ENCODE data around the gene TRPM3.

DNA sequence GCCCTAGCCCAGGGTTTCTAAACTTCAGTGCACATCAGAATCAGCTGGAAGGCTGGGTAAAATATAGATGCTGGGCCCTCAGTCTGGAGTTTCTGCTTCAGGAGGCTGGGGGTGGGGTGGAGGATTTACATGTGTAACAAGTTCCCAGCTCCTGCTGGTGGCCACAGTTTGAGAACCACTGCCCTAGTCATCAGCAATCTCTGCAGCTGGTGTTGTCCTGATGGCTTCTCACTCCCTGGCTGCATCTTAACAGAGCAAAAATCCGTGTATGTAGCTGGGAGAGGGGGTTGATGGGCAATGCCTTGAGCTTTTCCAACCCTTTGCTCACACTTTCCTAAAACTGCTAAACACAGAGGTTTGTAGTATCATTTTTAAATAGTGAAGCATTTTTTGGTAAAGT, 520.9 kb downstream of the TRPM3 start:
- TF ChIP-seq, protein P1, sequence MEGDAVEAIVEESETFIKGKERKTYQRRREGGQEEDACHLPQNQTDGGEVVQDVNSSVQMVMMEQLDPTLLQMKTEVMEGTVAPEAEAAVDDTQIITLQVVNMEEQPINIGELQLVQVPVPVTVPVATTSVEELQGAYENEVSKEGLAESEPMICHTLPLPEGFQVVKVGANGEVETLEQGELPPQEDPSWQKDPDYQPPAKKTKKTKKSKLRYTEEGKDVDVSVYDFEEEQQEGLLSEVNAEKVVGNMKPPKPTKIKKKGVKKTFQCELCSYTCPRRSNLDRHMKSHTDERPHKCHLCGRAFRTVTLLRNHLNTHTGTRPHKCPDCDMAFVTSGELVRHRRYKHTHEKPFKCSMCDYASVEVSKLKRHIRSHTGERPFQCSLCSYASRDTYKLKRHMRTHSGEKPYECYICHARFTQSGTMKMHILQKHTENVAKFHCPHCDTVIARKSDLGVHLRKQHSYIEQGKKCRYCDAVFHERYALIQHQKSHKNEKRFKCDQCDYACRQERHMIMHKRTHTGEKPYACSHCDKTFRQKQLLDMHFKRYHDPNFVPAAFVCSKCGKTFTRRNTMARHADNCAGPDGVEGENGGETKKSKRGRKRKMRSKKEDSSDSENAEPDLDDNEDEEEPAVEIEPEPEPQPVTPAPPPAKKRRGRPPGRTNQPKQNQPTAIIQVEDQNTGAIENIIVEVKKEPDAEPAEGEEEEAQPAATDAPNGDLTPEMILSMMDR (IDR thresholded peaks at IDR 0.05): no peak
- no peak for TF ChIP-seq POLR2A (IDR thresholded peaks at IDR 0.05)
